ENCODE results near the gene FBXW7. TPM values are rescaled to one million over a fixed set of nuclear protein-coding genes. Genes with fewer than 3 reads are reported as not detected.

Gene FBXW7
- total and polyA plus RNA-seq, 2 donors (not counting 1 experiment from before 2014, with no cell fraction given), result 23.0 to 125 TPM

- CTCF ChIA-PET, result interaction anchor here (0.7 to 1.8 kb wide), 8 partner anchors 42 to 669 kb away, joined by 3 to 5 read pairs (median 3); no protein-coding TSS in a partner anchor
- POLR2A ChIA-PET, result no interaction called here
- peak; percentile 47 for DNase-seq
- Histone ChIP-seq H3K4me1 (ENCODE audit: control insufficient read depth in 2 of 2, insufficient read depth in 2 of 2, low read length in 2 of 2) (peaks cover 56 to 57% of the 10 kb centered on the region in 2 donors), H3K36me3 (replicated peaks in 1 of 2; ENCODE audit: control extremely low read depth in 1 of 2, control insufficient read depth in 1 of 2, extremely low read depth in 1 of 2, insufficient read depth in 2 of 2, low read length in 1 of 2) (no peaks in the 10 kb centered on the region), H3K4me3 (ENCODE audit: control extremely low read depth in 1 of 5, extremely low read depth in 1 of 5, insufficient read depth in 1 of 5, low read depth in 2 of 5, low read length in 4 of 5) (peak overlapping the region in 1 of 5 experiments; percentile 27), H3K9ac (ENCODE audit: low read length) (peak overlapping the region; percentile 26), H2AFZ (ENCODE audit: insufficient read depth, low read depth, low read length, poor library complexity, severe bottlenecking) (peak overlapping the region; percentile 1), H3K27ac (ENCODE audit: low read length in 2 of 2) (peak overlapping the region; percentile 0 to 67), H3K79me2 (ENCODE audit: control insufficient read depth, insufficient read depth, low read length) (peaks cover 51% of the 10 kb centered on the region), H3K9me3 (ENCODE audit: control extremely low read depth in 1 of 3, control insufficient read depth in 2 of 3, insufficient read depth in 1 of 3, low read length in 2 of 3) (no peaks in the 10 kb centered on the region), H3K27me3 (replicated peaks in 1 of 4; ENCODE audit: control extremely low read depth in 1 of 4, control insufficient read depth in 3 of 4, insufficient read depth in 4 of 4, low read length in 3 of 4) (no peaks in the 10 kb centered on the region), H4K20me1 (ENCODE audit: control insufficient read depth, insufficient read depth, low read length, poor library complexity, severe bottlenecking) (peaks cover 4% of the 10 kb centered on the region), H3K4me2 (replicated peaks; ENCODE audit: low read depth, low read length, poor library complexity, severe bottlenecking) (peak overlapping the region; percentile 40)
- ATAC-seq (ENCODE audit: low read depth), result peak; percentile 55
- intact Hi-C loops (cut with micrococcal nuclease), result no loop called here
- 67% methylated on average over 1 of the region's 1 CpG for WGBS (ENCODE audit: insufficient coverage)
- TF ChIP-seq, protein P1, sequence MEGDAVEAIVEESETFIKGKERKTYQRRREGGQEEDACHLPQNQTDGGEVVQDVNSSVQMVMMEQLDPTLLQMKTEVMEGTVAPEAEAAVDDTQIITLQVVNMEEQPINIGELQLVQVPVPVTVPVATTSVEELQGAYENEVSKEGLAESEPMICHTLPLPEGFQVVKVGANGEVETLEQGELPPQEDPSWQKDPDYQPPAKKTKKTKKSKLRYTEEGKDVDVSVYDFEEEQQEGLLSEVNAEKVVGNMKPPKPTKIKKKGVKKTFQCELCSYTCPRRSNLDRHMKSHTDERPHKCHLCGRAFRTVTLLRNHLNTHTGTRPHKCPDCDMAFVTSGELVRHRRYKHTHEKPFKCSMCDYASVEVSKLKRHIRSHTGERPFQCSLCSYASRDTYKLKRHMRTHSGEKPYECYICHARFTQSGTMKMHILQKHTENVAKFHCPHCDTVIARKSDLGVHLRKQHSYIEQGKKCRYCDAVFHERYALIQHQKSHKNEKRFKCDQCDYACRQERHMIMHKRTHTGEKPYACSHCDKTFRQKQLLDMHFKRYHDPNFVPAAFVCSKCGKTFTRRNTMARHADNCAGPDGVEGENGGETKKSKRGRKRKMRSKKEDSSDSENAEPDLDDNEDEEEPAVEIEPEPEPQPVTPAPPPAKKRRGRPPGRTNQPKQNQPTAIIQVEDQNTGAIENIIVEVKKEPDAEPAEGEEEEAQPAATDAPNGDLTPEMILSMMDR (IDR thresholded peaks at IDR 0.05), result no peak
- no peak for TF ChIP-seq EZH2 (IDR thresholded peaks at IDR 0.05; ENCODE audit: borderline replicate concordance, insufficient read depth, low read depth, low read length, poor library complexity, severe bottlenecking)
- H3K27ac Mint-ChIP-seq, result peak overlapping the region; percentile 88
- no peaks in the 10 kb centered on the region for H3K9me3 Mint-ChIP-seq (ENCODE audit: insufficient read depth)
- H3K4me3 Mint-ChIP-seq, result peak overlapping the region; percentile 58
- peaks cover 76% of the 10 kb centered on the region for H3K4me1 Mint-ChIP-seq
- H3K27me3 Mint-ChIP-seq, result no peaks in the 10 kb centered on the region
Observed at GRCh38 chr4:152458801-152459302, 77.0 kb downstream of the FBXW7 start.

GRCh38 chr4:152456609-152457008 lies 79.3 kb downstream of the FBXW7 start:
- DNase-seq (no peak), ATAC-seq (ENCODE audit: low read depth) (no peak)
- peaks cover 65% of the 10 kb centered on the region for H3K79me2 ChIP-seq (ENCODE audit: control insufficient read depth, insufficient read depth, low read length)
- H3K9me3 ChIP-seq (ENCODE audit: control extremely low read depth in 1 of 3, control insufficient read depth in 2 of 3, insufficient read depth in 1 of 3, low read length in 2 of 3), result no peaks in the 10 kb centered on the region
- peaks cover 35 to 38% of the 10 kb centered on the region in 2 donors for H3K4me1 ChIP-seq (ENCODE audit: control insufficient read depth in 2 of 2, insufficient read depth in 2 of 2, low read length in 2 of 2)
- H3K27ac Mint-ChIP-seq, result peak overlapping the region; percentile 13
- H3K27ac ChIP-seq (ENCODE audit: low read length in 2 of 2), result no peak overlapping the region
- H4K20me1 ChIP-seq (ENCODE audit: control insufficient read depth, insufficient read depth, low read length, poor library complexity, severe bottlenecking), result peaks cover 4% of the 10 kb centered on the region
- H3K36me3 ChIP-seq (replicated peaks in 1 of 2; ENCODE audit: control extremely low read depth in 1 of 2, control insufficient read depth in 1 of 2, extremely low read depth in 1 of 2, insufficient read depth in 2 of 2, low read length in 1 of 2), result no peaks in the 10 kb centered on the region
- H3K27me3 Mint-ChIP-seq, result no peaks in the 10 kb centered on the region
- no peak overlapping the region for H2AFZ ChIP-seq (ENCODE audit: insufficient read depth, low read depth, low read length, poor library complexity, severe bottlenecking)
- ChIA-PET CTCF (interaction anchor here (1.3 to 4.0 kb wide), 3 partner anchors 45 to 279 kb away, joined by 9 to 24 read pairs (median 18); no protein-coding TSS in a partner anchor), POLR2A (no interaction called here)
- H3K9me3 Mint-ChIP-seq (ENCODE audit: insufficient read depth), result no peaks in the 10 kb centered on the region
- no peak overlapping the region for H3K4me2 ChIP-seq (replicated peaks; ENCODE audit: low read depth, low read length, poor library complexity, severe bottlenecking)
- H3K4me3 ChIP-seq (ENCODE audit: control extremely low read depth in 1 of 5, extremely low read depth in 1 of 5, insufficient read depth in 1 of 5, low read depth in 2 of 5, low read length in 4 of 5), result no peak overlapping the region
- H3K9ac ChIP-seq (ENCODE audit: low read length), result no peak overlapping the region
- intact Hi-C loops (cut with micrococcal nuclease), result no loop called here
- no peaks in the 10 kb centered on the region for H3K27me3 ChIP-seq (replicated peaks in 1 of 4; ENCODE audit: control extremely low read depth in 1 of 4, control insufficient read depth in 3 of 4, insufficient read depth in 4 of 4, low read length in 3 of 4)
- H3K4me1 Mint-ChIP-seq, result peaks cover 55% of the 10 kb centered on the region
- 100% methylated on average over 1 of the region's 2 CpGs for WGBS (ENCODE audit: insufficient coverage)
- H3K4me3 Mint-ChIP-seq, result no peak overlapping the region
- TF ChIP-seq EZH2 (IDR thresholded peaks at IDR 0.05; ENCODE audit: borderline replicate concordance, insufficient read depth, low read depth, low read length, poor library complexity, severe bottlenecking), result no peak
- TF ChIP-seq, protein P1 (IDR thresholded peaks at IDR 0.05), result no peak
